GM12892 (cell line): ENCODE results near the gene TMPRSS15.

ENCODE experiments used
- POLR2A ChIP-seq: IDR thresholded peaks from 2 replicates; pipeline ENCODE4 v1.6.1; 2011; ENCODE audit warnings: low read depth, low read length, control low read depth
- TAF1 ChIP-seq: IDR thresholded peaks from 2 replicates; pipeline ENCODE4 v1.6.1; 2011; ENCODE audit warnings: low read depth, mild to moderate bottlenecking, control low read depth, low read length, borderline replicate concordance

GRCh38 chr21:18267496-18267895, 136.1 kb downstream of the TMPRSS15 start:
- TF ChIP-seq POLR2A (no peak), TAF1 (no peak)
